GM21423 (cell line): ENCODE results near the gene ABLIM2.

Source experiments
- ATAC-seq: cut with Tn5 transposase; IDR thresholded peaks from one replicate; pipeline ENCODE4 v1.9.1; 2021; ENCODE audit warnings: mild to moderate bottlenecking, moderate library complexity; ENCODE audit not compliant: unreplicated experiment

Gene ABLIM2

GRCh38 chr4:8010618-8011017 lies 148.0 kb downstream of the ABLIM2 start:
- ATAC-seq: no peak

DNA sequence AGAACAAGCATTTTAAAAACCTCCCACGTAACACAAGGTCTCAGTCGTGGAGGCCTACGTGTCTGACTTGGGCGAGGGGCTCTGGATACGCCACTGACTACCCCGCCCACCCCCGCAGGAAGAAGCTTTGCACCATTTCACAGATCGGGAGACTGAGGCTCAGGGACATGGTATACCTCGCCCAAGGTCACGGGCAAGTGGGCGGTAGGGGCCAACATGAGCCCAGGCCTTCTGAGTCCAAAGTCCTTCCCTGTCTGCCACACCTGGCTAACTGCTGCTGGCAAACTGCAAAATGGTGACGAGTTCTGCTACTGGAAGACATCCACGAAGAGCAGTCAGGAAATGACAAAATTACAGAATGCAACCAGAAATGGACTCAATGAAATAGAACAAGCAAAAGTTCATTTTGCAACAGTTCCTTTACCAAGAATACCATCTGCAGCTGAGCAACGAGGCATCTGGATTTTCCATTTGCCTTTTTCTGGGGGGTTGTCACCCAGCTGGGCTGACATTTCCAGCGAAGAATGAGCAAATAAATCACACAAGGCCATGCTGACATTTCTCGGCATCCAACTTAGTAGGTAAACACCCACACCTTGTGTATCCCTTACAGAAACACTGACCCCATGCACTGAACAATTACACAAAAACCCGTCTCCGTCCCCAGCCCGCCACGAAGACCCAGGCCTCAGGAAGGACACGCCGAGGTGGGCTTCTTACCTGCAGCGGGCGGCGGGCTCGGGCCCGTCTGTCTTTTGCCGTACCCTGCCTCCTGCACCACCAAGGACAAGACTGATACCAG lies 148.7 kb downstream of the ABLIM2 start:
- no peak for ATAC-seq

DNA sequence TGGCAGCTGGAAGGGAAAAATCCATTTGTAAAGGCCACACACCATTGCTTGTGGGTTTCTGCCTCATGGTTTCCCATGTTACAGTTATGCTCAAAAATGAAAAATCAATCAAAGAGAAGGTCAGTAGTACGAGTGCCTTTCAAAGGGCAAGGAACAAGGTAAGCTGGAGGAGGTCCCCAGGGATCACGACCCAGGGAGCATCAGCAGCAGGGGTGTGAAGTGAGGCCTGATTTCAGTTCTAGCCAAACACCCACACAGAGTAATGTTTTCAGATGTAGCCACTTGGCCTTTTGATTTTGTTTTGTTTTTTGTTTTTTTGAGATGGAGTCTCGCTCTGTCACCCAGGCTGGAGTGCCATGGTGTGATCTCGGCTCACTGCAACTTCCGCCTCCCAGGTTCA lies 149.5 kb downstream of the ABLIM2 start:
- no peak for ATAC-seq

DNA sequence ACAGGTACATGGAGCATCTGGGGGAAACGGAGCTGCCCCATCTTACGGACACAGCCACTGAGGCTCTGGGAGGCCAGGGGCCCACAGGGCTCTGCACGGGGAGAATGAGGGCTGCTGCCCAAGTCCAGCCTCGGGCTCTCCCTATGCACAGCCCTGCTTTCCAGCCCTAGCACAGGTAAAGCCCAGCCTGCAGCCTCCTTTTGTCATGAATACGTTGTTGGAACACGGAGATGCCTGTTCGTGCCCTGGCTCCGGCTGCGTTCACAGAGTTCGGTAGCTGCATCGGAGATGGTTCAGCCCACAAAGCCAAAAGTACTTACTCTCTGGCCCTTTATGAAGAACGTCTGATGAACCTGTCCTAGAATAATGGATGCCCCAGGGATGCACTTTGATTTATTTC lies 150.2 kb downstream of the ABLIM2 start:
- ATAC-seq: no peak

DNA sequence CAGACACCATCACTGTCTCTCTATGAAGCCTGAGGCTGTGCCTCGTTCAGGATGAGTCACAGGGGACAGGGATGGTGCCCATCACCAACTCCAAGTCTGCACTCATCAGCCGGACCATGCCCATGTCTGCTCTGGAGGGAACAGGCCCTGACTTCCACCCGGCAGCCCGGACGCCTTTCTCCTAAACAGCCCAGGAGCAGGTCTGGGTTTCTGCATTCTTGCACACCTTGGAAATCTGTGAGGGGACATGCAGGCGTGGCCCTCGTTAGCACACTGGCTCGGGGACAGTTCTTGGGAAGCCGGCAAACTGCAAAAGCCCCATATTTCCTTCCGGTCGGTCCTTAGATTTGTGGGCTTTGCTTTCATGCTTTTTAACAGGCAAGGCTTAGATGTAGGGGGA lies 151.0 kb downstream of the ABLIM2 start:
- no peak for ATAC-seq

DNA sequence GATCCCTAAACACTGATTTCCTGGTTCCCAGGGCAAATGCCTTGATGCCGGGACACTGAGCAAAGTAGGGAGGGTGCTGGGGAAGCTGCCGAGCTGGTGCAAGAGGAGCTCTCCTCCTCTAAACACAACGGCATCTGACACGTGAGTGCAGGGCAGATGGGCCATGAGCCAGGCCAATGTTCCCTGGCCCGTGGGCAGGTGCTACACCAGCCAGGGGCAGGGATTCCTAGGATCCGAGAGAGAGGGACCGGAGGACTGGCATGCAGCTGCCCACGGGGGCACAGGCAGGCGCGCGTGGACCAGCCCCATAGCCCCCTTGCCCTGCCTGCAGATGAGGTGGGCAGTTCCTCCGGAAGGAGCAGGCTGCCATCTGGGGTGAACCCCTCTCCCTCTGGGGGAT lies 152.1 kb downstream of the ABLIM2 start:
- no peak for ATAC-seq

- no peak for ATAC-seq
Observed at GRCh38 chr4:8005814-8006215, 152.8 kb downstream of the ABLIM2 start.

DNA sequence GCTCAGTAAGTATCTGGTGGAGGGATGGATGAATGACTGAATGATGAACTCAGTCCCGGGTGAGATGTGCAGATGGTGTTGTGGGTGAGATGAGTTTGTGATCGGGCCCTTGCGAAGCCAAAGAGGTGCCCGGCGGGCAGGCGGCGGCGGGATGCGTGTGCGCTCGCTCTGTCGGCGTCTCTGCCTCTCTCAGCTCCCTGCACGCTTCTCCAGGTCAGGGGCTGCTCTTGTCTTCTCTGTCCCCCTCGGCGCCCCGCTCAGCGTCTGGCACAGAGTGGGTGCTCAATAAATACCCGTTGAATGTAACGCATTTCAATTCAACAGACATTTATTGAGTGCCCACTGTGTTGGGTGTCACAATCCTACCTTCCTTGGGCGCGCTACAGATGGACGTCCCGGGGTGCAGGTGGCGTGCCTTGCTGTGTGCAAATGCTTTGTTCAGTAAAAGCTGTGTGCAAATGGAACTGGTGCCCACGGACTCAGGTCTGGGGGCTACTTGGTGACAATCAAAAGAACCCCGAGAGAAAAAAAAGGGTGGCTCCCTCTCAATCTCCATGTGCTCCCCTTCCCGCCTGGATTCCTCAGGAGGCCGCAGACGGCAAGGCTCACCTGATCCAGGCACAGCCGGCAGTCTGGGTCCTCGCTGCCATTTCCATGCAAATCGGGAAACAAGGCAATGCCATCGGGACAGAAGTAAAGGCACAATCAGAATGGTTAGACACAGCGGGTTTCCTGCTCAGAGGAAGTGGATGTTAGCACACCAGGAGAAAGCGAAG lies 153.4 kb downstream of the ABLIM2 start:
- ATAC-seq: no peak

DNA sequence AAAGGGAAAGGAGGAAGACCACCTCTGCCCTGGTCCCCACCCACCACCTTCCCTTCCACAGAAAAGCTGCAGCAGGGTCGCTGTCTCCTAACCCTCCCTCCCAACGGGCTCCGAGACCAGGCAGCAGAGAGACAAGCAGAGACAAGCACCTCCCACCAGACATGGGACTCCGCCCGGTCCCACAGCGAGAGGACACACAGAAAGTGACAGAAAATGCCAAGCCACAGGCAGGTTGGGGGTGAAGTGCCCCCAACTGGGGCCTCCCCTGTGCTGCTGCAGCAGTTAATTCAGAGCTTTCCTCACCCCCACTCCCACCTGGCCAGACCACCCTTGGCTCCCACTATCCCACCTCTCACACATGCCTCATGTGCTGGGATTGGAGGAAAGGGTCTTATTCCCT lies 154.5 kb downstream of the ABLIM2 start:
- no peak for ATAC-seq

DNA sequence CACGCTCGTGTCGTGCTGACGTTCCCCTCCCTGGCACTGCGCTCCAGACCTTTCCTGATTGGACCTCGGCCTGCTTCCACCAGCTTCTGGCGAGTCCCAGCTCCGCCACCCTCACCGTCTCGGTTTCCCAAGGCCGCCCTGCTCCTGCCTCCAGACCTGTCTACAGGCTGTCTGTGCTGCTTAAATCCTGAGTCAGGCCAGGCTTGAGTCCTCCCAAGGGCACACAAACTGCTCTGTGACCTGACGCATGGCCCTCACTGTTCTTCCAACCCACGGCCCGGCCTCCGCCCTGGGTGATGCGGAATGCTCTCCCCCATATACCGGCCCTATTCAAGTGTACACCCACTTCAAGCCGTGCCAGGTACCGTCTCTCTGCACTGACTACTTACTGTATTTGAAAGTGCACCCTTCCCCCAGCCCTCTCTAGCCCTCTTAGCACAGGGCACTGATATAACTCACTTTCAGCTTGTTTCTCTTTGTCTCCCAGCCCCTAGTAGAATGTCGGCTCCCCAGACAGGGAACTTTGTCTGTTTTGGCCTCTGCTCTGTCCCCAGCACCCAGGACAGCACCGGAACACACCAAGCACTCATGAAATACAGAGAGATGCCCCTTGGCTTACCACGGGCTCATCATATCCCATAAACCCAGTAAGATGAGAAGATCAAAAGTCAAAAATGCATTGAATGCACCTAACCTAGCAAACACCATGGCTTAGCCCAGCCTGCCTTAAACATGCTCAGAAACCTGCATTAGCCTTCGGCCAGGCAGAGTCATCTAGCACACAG lies 155.9 kb downstream of the ABLIM2 start:
- no peak for ATAC-seq

GRCh38 chr4:8001564-8002355 lies 156.9 kb downstream of the ABLIM2 start:
- ATAC-seq: no peak

DNA sequence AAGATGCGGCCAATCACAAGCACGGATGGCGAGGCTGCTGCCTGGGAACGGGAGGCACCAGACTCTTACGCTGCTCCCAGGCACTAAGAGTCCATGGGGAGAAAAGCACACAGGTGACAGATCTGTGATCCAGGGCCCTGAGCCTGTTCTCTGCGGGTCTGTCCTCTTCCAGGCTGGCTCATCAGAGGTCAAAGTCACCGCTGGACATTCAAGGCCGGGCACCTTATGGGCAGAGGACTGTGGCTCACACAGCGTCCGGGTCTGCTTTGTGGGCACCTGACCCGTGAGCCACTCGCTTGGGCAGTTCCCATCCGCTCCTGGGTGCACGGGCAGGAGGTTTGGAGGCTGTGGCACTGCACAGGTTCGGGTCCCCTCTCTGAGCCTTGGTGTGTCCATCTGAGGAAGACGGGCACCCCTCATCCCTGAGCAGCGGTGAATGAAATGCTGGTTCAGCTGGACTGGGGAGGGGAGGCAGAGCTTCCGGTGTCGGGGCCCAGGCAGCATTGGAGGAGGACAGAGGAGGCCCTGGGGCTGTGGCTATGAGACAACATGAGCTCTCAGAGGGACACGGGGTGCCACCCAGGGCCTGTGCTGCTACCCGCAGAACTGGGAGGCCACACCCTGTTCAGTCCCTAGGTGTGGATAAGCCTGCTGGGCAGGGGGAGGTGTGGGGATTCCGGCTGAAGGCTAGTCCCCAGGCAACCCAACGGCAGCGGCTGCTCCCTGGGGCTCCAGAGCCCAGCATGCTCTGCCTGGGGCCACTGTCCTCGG lies 157.7 kb downstream of the ABLIM2 start:
- ATAC-seq: no peak

- no peak for ATAC-seq
Observed at GRCh38 chr4:8000247-8000646, 158.4 kb downstream of the ABLIM2 start.

DNA sequence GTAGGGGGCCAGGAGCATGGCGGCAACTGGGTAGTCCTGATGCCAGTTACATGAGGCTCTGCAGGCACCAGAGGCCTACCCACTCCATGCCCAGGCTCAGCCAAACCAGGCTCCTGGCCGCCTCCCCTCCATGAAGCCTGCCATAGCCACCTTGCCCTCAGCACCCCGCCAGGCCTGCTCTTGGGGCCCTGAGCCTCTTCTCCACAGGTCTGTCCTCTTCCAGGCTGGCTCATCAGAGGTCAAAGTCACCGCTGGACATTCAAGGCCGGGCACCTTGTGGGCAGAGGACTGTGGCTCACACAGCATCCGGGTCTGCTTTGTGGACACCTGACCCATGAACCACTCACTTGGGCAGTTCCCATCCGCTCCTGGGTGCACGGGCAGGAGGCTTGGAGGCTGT lies 158.9 kb downstream of the ABLIM2 start:
- ATAC-seq: no peak

DNA sequence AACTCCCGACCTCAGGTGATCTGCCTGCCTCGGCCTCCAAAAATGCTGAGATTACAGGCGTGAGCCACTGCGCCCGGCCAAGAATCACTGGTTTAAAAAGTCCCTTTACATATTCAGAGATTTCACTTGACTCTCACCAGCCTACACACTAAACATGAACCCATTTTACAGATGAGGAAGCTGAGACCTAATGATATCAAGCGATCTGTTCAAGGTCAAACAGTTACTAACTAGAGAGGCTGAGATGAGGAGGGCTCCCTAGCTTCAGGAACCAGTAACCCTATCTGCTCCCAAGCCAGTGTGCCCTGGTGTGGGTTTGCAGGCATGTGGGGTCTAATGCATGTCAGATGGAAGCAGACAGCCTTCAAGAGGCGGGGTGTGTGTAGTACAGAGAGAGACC lies 159.3 kb downstream of the ABLIM2 start:
- ATAC-seq: no peak

- ATAC-seq: no peak
Observed at GRCh38 chr4:7998447-7998846, 160.2 kb downstream of the ABLIM2 start.

DNA sequence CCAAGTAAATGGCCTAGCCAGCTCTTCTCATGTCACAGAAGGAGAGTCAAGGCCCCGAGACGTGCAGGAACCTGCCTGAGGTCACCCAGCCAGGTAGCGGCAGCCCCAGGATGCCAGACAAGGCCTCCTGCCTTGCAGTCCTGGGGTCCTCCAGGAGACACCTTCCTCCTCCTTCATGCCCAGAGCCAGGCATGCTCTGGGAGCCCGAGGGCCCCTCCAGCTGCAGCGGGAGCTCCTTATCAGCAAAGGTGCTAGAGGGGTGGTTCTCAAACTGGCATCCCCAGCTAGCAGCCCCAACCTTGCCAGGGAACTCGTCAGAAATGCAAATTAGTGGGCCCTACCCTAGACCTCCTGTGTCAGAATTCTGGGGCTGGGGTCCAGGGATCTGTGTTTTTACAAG lies 162.7 kb downstream of the ABLIM2 start:
- ATAC-seq: no peak

DNA sequence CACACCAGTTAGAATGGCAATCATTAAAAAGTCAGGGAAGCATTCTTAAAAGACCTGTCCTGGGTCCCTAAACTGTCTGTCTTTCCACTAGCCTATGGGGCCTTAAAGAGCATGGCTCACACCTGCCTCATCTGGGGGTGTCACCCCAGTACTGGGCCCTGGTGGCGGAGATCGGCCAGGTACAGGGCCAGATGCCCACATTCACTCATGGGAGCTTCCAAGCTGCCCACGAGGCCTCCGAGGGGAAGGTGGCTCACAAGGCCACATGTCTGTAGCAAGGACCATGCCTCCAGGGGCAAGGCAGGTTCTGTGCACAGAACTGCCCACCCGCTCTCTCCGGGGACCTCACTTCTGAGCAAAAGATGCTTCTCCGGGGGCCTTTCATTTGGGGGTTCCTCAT lies 163.5 kb downstream of the ABLIM2 start:
- no peak for ATAC-seq

DNA sequence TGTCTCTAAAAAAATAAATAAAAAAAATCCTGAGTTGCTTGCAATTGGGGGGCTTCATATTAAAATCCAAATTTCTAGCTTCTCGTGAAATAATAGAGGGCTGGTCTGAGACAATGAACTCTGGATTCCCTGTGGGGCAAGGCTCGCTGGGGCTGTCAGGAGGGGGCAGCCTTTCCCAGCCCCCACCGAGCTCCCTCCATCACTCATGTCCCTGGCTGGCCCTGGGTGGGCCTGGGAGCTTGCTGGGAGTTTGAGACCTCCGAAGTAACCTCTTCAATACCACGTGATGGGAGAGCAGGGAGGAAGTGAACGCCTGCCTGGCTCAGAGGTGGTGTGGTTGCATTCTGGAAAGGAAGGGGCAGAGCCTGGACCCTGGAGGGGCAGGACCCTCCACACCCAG lies 164.9 kb downstream of the ABLIM2 start:
- no peak for ATAC-seq

DNA sequence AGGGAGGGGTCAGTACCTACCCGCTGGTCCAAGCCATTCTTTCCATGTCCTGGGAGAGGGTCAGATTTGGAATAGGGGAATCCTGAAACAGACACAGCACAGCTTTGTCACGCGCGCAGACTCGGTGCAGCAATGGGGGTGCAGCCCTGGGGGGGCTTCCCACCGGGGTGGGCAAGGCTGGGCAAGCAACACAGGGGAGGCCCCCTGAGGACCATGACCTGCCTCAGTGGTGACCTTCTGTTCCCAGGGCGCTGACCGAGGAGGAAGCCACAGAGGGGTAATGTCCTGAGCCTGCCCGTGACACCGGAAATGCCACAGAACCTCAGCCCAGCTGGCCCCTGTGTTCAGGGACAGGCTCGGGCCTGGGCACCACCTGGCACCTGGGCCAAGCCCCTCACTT lies 165.8 kb downstream of the ABLIM2 start:
- no peak for ATAC-seq
